ENCODE measurements around the gene ARFIP1.
A peak's percentile ranks its signal among the peaks of the same experiment; 100 is the strongest.

ARFIP1 gene

GRCh38 chr4:152929888-152930287 is 150.1 kb downstream of the ARFIP1 start:
- Histone ChIP-seq H3K4me2 (no peak overlapping the region), H3K79me2 (ENCODE audit: insufficient read depth, low read depth) (no peaks in the 10 kb centered on the region), H3K9ac (no peak overlapping the region), H3K4me1 (ENCODE audit: low read depth, poor library complexity, severe bottlenecking) (no peaks in the 10 kb centered on the region), H3K27ac (no peak overlapping the region), H2AFZ (ENCODE audit: low read depth) (no peak overlapping the region), H4K20me1 (ENCODE audit: insufficient read depth) (no peaks in the 10 kb centered on the region), H3K4me3 (IDR thresholded peaks at IDR 0.05; ENCODE audit: insufficient read depth, low read depth, low read length) (no peak overlapping the region), H3K36me3 (ENCODE audit: insufficient read depth) (no peaks in the 10 kb centered on the region), H3K27me3 (ENCODE audit: insufficient read depth, low read depth) (no peaks in the 10 kb centered on the region; the same call in 1 of the 2 replicates)
- TF ChIP-seq, protein P1, sequence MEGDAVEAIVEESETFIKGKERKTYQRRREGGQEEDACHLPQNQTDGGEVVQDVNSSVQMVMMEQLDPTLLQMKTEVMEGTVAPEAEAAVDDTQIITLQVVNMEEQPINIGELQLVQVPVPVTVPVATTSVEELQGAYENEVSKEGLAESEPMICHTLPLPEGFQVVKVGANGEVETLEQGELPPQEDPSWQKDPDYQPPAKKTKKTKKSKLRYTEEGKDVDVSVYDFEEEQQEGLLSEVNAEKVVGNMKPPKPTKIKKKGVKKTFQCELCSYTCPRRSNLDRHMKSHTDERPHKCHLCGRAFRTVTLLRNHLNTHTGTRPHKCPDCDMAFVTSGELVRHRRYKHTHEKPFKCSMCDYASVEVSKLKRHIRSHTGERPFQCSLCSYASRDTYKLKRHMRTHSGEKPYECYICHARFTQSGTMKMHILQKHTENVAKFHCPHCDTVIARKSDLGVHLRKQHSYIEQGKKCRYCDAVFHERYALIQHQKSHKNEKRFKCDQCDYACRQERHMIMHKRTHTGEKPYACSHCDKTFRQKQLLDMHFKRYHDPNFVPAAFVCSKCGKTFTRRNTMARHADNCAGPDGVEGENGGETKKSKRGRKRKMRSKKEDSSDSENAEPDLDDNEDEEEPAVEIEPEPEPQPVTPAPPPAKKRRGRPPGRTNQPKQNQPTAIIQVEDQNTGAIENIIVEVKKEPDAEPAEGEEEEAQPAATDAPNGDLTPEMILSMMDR (conservative IDR thresholded peaks at IDR 0.05; ENCODE audit: low read depth, low read length): no peak

DNA sequence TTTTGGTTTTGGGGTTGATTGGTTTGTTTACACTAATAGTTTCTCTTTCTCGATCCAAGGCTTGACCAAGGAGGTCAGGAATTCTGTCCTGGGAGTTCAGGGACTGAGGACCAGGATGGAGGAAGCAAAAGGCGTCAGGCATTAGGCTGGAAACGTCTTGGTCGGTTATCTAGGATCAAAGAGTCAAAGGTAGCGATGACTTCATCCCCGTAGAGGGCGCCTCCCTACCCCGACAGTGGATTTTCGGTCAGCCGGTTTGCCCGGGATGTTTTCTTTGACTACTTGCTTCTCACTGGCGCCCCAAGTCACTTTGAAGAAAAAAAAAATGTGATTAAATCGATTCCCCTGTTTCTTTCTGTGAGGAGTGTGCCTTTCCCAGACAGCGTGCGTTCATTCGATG is 155.4 kb downstream of the ARFIP1 start:
- Histone ChIP-seq H3K4me3 (IDR thresholded peaks at IDR 0.05; ENCODE audit: insufficient read depth, low read depth, low read length) (no peak overlapping the region), H3K79me2 (ENCODE audit: insufficient read depth, low read depth) (no peaks in the 10 kb centered on the region), H3K36me3 (ENCODE audit: insufficient read depth) (no peaks in the 10 kb centered on the region), H3K9ac (no peak overlapping the region), H4K20me1 (ENCODE audit: insufficient read depth) (no peaks in the 10 kb centered on the region), H3K27ac (no peak overlapping the region), H3K4me2 (no peak overlapping the region), H2AFZ (ENCODE audit: low read depth) (no peak overlapping the region), H3K4me1 (ENCODE audit: low read depth, poor library complexity, severe bottlenecking) (no peaks in the 10 kb centered on the region), H3K27me3 (ENCODE audit: insufficient read depth, low read depth) (peaks cover 23% of the 10 kb centered on the region)
- TF ChIP-seq, protein P1 (conservative IDR thresholded peaks at IDR 0.05; ENCODE audit: low read depth, low read length): no peak

- peaks cover 23% of the 10 kb centered on the region for H3K27me3 ChIP-seq (ENCODE audit: insufficient read depth, low read depth)
- H3K4me3 ChIP-seq (IDR thresholded peaks at IDR 0.05; ENCODE audit: insufficient read depth, low read depth, low read length): no peak within 1 kb of the TSS
- no peaks in the 10 kb centered on the region for H4K20me1 ChIP-seq (ENCODE audit: insufficient read depth)
- peak within 1 kb of the TSS; percentile 76 for H3K4me2 ChIP-seq
- H3K9ac ChIP-seq: no peak within 1 kb of the TSS
- TF ChIP-seq, protein P1 (conservative IDR thresholded peaks at IDR 0.05; ENCODE audit: low read depth, low read length): no peak
- no peaks in the 10 kb centered on the region for H3K36me3 ChIP-seq (ENCODE audit: insufficient read depth)
- no peaks in the 10 kb centered on the region for H3K4me1 ChIP-seq (ENCODE audit: low read depth, poor library complexity, severe bottlenecking)
- H2AFZ ChIP-seq (ENCODE audit: low read depth): peak within 1 kb of the TSS; percentile 86
- no peak within 1 kb of the TSS for H3K27ac ChIP-seq
- no peaks in the 10 kb centered on the region for H3K79me2 ChIP-seq (ENCODE audit: insufficient read depth, low read depth)
Measured at GRCh38 chr4:152935631-152936445, 156.1 kb downstream of the ARFIP1 start, which contains the start of gene FHDC1. Gene FHDC1 (plus strand): TSS chr4:152936323. CDS start chr4:152943058, 6,735 bp downstream.

DNA sequence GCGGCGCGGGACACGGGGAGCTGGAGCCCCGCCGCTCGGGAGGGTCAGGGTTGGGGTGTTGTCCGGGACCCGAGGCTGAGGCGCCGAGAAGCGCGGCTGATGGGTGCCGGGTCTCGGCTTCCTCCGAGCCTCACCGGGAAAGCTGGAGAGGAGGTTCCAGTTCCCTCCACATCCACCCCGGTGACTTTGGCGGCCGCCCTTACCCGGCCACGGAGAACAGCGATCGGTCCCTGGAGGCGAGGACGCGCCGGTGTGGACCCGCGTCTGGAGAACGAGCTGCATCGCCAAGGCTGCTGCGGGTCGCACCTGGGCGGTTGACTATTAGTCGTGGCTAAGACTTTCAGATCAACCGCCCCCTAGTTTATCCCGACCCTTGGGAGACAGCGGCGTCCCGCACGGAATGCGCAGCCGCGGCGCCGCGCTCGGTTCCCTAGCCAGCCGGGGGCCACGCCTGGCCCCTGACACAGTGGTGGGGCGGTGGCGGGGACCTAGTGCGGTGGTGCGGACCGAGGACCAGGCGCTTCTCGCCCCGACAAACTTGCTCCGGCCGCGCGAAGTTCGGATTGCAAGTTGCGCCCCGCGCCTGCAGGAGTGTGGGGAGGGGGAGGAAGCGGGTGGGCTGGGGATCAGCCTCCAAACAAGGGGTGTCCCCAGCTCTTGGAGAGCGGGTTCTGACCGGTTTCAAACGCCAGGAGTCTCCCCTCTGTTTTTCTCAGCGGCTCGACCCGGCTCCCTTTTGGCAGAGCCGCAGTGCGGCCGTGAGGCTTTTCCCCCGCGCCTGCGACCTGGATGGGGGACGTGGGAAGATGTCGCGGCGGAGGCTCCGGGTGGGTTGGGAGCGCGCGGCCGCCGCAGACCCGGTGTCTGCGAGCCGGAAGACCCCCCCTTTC is 156.9 kb downstream of the ARFIP1 start:
- Histone ChIP-seq H3K27me3 (ENCODE audit: insufficient read depth, low read depth) (peaks cover 23% of the 10 kb centered on the region), H3K9ac (no peak overlapping the region), H3K27ac (no peak overlapping the region), H3K4me1 (ENCODE audit: low read depth, poor library complexity, severe bottlenecking) (no peaks in the 10 kb centered on the region), H4K20me1 (ENCODE audit: insufficient read depth) (no peaks in the 10 kb centered on the region), H2AFZ (ENCODE audit: low read depth) (peak overlapping the region; percentile 86), H3K4me3 (IDR thresholded peaks at IDR 0.05; ENCODE audit: insufficient read depth, low read depth, low read length) (no peak overlapping the region), H3K36me3 (ENCODE audit: insufficient read depth) (no peaks in the 10 kb centered on the region), H3K4me2 (peak overlapping the region; percentile 76), H3K79me2 (ENCODE audit: insufficient read depth, low read depth) (no peaks in the 10 kb centered on the region)
- TF ChIP-seq, protein P1 (conservative IDR thresholded peaks at IDR 0.05; ENCODE audit: low read depth, low read length): no peak

All from KMS-11 (cell line).